ENCODE results near the gene ZNF618.

- TF ChIP-seq CTCF (conservative IDR thresholded peaks at IDR 0.05; ENCODE audit: low read depth, low read length) (no peak), EZH2 (IDR thresholded peaks at IDR 0.05; ENCODE audit: borderline replicate concordance, low read depth, low read length, poor library complexity, severe bottlenecking) (no peak)
These were observed 3.2 kb downstream of the ZNF618 start for GRCh38 chr9:113879318-113879717.

All from A673 (cell line).